Mucosa of rectum (tissue), 2 donors: ENCODE measurements around the gene LTBP2.

ENCODE experiments used
- H3K27ac ChIP-seq, 2 donors: one replicate each; pipeline ENCODE4 v1.7.0; 2013; ENCODE audit warnings: inconsistent platforms in 2 of 2, low read depth in 2 of 2, low read length in 2 of 2
- H3K27me3 ChIP-seq, 2 donors: one replicate each; pipeline ENCODE4 v1.7.0; 2013; ENCODE audit warnings: low read length in 2 of 2; ENCODE audit not compliant: control insufficient read depth in 2 of 2, insufficient read depth in 2 of 2
- H3K36me3 ChIP-seq, 2 donors: one replicate each; pipeline ENCODE4 v1.7.0; 2013; ENCODE audit warnings: low read length in 2 of 2; ENCODE audit not compliant: control insufficient read depth in 2 of 2, insufficient read depth in 2 of 2
- H3K4me1 ChIP-seq, 2 donors: one replicate each; pipeline ENCODE4 v1.7.0; 2013; ENCODE audit warnings: low read length in 2 of 2, mild to moderate bottlenecking in 1 of 2; ENCODE audit not compliant: control insufficient read depth in 2 of 2, insufficient read depth in 2 of 2
- H3K4me3 ChIP-seq, 2 donors: one replicate each; pipeline ENCODE4 v1.7.0; 2013; ENCODE audit warnings: low read length in 2 of 2
- H3K9ac ChIP-seq, 2 donors: one replicate each; pipeline ENCODE4 v1.7.0; 2013; ENCODE audit warnings: low read length in 2 of 2, low read depth in 1 of 2, mild to moderate bottlenecking in 1 of 2
- H3K9me3 ChIP-seq, 2 donors: one replicate each; pipeline ENCODE4 v1.7.0; 2013; ENCODE audit warnings: low read length in 2 of 2; ENCODE audit not compliant: control insufficient read depth in 2 of 2
- donor health status: healthy.
- donor health status: Normal muscosa, but diverticular disease.

LTBP2 gene

DNA sequence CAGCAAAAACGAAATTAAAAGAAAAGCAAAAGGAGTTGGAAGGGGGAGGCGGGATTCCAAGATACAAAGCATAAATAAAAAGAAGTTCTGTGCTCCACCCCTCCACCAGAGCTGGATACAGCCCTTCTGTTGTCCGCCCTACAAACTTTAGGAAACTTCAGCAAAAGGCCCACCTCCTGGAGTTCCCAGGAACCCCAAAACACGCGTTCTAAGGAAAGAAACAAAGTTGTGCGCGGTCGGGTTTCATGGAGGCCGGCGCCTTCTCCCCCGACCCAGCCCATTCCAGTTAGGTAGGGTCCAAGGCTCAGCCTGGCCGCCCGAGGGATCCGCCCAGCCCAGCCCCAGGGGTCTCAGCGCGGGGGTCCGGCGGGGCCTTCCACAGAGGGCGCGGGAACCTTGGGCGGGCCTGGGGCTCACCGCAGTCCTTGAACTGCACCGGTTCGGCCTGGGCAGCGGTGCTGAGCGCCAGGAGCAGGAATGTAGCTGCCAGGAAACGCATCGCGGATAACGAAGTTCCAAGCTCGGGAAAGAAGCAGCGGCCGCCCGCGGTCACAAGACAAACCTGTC lies 119.2 kb downstream of the LTBP2 start, which contains the start of gene NPC2:
Gene NPC2, minus strand, starts transcription at position 530 of the 567 bp plus-strand sequence. Its CDS starts 31 bp downstream, at position 499.
- Histone ChIP-seq H3K36me3 (peaks cover 0 to 6% of the 10 kb centered on the region in 2 donors), H3K27ac (peak within 1 kb of the TSS; percentile 88 to 92), H3K4me1 (peaks cover 13 to 16% of the 10 kb centered on the region in 2 donors), H3K4me3 (peak within 1 kb of the TSS; percentile 95 to 98), H3K9me3 (no peaks in the 10 kb centered on the region), H3K27me3 (no peaks in the 10 kb centered on the region), H3K9ac (peak within 1 kb of the TSS; percentile 89 to 98)

- Histone ChIP-seq H3K4me3 (peak overlapping the region; percentile 75 to 89), H3K27ac (peak overlapping the region; percentile 88 to 92), H3K9ac (peak overlapping the region; percentile 81 to 91), H3K27me3 (no peaks in the 10 kb centered on the region), H3K36me3 (peaks cover 0 to 6% of the 10 kb centered on the region in 2 donors), H3K4me1 (peaks cover 13 to 16% of the 10 kb centered on the region in 2 donors), H3K9me3 (no peaks in the 10 kb centered on the region)
These were observed 119.9 kb downstream of the LTBP2 start for GRCh38 chr14:74491956-74492775.

DNA sequence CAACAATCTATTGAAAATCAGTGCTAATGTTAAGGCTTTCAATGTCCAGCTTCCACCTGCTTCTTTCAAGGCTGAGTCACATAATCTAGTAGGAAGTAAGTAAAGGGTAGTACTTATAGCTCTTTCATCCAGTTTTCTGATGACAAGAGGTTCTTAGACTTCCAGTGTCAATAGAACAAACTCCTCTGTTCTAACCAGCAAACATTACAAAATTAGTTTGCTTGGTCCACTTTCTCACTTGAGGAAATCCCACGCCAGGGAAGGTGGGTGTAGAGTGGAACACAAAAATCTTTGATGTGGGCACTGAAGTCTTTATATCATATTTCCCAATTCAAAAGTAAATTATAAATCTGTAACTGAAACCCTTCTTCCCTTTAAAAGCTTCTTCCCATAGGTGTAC lies 121.6 kb downstream of the LTBP2 start:
- no peak overlapping the region for H3K27ac ChIP-seq
- peaks cover 0 to 7% of the 10 kb centered on the region in 2 donors for H3K36me3 ChIP-seq
- no peaks in the 10 kb centered on the region for H3K27me3 ChIP-seq
- no peaks in the 10 kb centered on the region for H3K9me3 ChIP-seq
- no peak overlapping the region for H3K9ac ChIP-seq
- H3K4me3 ChIP-seq = no peak overlapping the region
- H3K4me1 ChIP-seq = peaks cover 13 to 16% of the 10 kb centered on the region in 2 donors

DNA sequence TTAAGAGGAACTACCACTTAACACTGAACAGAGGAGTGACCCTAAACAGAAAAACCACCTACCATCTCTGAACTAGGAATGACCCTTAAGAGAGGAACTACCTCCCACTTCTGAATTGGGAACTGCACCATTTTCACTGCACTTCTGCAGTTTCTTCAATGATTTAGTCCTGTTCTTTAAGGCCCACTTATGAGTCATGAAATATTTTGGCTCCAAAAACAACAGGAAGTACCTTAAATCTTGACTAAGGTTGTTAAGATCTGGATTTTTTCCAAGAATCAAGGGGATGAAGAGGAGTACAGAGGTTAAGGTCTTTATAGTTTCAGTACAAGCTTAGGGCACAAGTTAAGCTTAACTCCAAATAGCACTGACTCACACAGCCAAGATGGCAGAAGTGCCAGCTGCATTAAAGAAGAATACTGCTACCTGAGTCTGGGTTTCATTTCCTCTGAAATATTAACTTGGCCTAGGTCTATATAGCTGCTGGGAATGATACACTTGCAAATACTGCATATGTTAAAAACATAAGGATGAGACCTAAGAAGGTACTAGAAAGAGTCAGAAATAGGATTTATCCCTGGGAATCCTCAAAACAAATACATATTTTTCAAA lies 123.1 kb downstream of the LTBP2 start:
- H3K36me3 ChIP-seq = peaks cover 5 to 7% of the 10 kb centered on the region in 2 donors
- H3K27ac ChIP-seq = no peak overlapping the region
- no peak overlapping the region for H3K9ac ChIP-seq
- no peaks in the 10 kb centered on the region for H3K9me3 ChIP-seq
- H3K4me3 ChIP-seq = no peak overlapping the region
- peaks cover 8 to 9% of the 10 kb centered on the region in 2 donors for H3K4me1 ChIP-seq
- H3K27me3 ChIP-seq = no peaks in the 10 kb centered on the region

- Histone ChIP-seq H3K4me3 (no peak overlapping the region), H3K27ac (no peak overlapping the region), H3K9ac (no peak overlapping the region), H3K9me3 (no peaks in the 10 kb centered on the region), H3K36me3 (peaks cover 24 to 26% of the 10 kb centered on the region in 2 donors), H3K4me1 (no peaks in the 10 kb centered on the region), H3K27me3 (no peaks in the 10 kb centered on the region)
These were observed 125.9 kb downstream of the LTBP2 start for GRCh38 chr14:74486164-74486563.

DNA sequence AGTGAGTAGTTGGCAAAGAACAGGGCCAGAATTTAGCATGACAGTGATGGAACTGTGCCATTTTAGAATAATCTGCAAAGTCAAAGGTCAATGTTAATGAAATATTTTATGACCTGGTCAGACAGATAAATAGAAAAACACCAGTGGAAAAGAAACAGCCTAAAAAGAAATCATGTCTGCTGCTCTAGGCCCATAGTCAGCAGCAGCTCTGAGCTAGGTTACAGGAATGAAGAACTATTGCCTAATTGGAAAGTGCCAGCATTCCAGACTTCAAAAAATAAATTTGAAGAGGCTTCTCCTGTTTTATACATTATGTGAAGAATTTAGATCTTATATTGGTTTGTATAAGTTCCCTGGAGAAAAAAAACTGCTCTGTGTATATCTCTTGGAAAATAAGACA lies 128.7 kb downstream of the LTBP2 start:
- Histone ChIP-seq H3K4me1 (no peaks in the 10 kb centered on the region), H3K36me3 (peaks cover 33 to 42% of the 10 kb centered on the region in 2 donors), H3K9me3 (no peaks in the 10 kb centered on the region), H3K27ac (no peak overlapping the region), H3K4me3 (no peak overlapping the region), H3K9ac (no peak overlapping the region), H3K27me3 (no peaks in the 10 kb centered on the region)

DNA sequence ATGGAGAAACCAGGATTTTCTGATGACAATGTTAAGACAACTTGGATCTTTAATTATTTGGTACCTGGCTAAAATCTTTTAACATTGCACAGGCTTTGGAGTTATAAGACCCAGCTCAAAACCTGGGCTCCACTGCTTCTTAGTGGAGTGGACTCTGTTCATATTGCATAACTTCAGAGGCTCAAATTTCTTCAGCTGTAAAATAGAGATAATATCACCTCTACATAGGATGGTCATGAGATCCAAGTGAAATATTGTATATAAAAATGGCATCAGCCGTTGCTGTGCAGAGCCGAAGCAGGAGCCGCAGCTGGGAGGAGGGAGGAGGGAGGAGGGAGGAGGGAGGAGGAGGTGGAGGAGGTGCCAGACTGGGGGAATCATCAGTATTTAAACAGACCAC lies 129.5 kb downstream of the LTBP2 start:
- H3K9ac ChIP-seq = no peak overlapping the region
- H3K36me3 ChIP-seq = peaks cover 33 to 42% of the 10 kb centered on the region in 2 donors
- H3K27ac ChIP-seq = no peak overlapping the region

GRCh38 chr14:74480046-74480445 lies 132.0 kb downstream of the LTBP2 start:
- Histone ChIP-seq H3K27ac (no peak overlapping the region), H3K27me3 (no peaks in the 10 kb centered on the region), H3K36me3 (peaks cover 33 to 41% of the 10 kb centered on the region in 2 donors), H3K4me3 (no peak overlapping the region), H3K9me3 (no peaks in the 10 kb centered on the region), H3K4me1 (no peaks in the 10 kb centered on the region), H3K9ac (no peak overlapping the region)

More for the DNA sequence above, 129.5 kb downstream of the LTBP2 start:
- Histone ChIP-seq H3K4me3 (no peak overlapping the region), H3K4me1 (no peaks in the 10 kb centered on the region), H3K9me3 (no peaks in the 10 kb centered on the region), H3K27me3 (no peaks in the 10 kb centered on the region)

GRCh38 chr14:74478996-74479635 lies 132.9 kb downstream of the LTBP2 start:
- H3K9ac ChIP-seq = no peak overlapping the region
- no peaks in the 10 kb centered on the region for H3K9me3 ChIP-seq
- no peaks in the 10 kb centered on the region for H3K4me1 ChIP-seq
- H3K36me3 ChIP-seq = peaks cover 34 to 45% of the 10 kb centered on the region in 2 donors
- H3K4me3 ChIP-seq = no peak overlapping the region
- H3K27me3 ChIP-seq = no peaks in the 10 kb centered on the region
- no peak overlapping the region for H3K27ac ChIP-seq
